B cell (primary cell): ENCODE measurements around the gene SPRED2.

Experiments
- EZH2 ChIP-seq: IDR thresholded peaks from 2 replicates; pipeline ENCODE4 v1.6.1; 2012; ENCODE audit warnings: borderline replicate concordance, low read depth, mild to moderate bottlenecking, moderate library complexity, low read length; ENCODE audit not compliant: insufficient read depth, poor library complexity, severe bottlenecking
- TF ChIP-seq, protein P1 (sequence below): fragments of 200-600 bp; IDR thresholded peaks from one replicate; pipeline ENCODE4 v1.8.0; 2022; ENCODE audit warnings: antibody characterized with exemption, mild to moderate bottlenecking

DNA sequence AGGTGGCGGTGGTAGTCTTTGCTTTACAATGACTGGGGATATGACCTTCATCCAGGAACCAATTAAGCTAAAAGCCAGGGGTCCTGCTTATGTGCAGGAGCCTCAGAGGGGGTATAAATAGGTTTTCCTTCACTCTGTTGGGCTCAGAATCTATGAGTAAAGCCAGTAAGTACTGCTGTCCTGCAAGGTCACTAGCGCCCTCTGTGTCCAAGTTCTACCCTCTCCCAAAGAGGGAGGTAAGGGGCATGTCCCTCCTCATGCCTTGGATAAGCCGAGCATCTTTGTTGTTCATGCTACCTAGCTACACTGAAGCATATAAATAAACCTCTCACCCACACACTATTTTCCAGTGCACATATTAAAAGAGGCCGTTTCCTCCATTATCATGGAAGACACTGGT lies 79.4 kb downstream of the SPRED2 start:
- TF ChIP-seq, protein P1, sequence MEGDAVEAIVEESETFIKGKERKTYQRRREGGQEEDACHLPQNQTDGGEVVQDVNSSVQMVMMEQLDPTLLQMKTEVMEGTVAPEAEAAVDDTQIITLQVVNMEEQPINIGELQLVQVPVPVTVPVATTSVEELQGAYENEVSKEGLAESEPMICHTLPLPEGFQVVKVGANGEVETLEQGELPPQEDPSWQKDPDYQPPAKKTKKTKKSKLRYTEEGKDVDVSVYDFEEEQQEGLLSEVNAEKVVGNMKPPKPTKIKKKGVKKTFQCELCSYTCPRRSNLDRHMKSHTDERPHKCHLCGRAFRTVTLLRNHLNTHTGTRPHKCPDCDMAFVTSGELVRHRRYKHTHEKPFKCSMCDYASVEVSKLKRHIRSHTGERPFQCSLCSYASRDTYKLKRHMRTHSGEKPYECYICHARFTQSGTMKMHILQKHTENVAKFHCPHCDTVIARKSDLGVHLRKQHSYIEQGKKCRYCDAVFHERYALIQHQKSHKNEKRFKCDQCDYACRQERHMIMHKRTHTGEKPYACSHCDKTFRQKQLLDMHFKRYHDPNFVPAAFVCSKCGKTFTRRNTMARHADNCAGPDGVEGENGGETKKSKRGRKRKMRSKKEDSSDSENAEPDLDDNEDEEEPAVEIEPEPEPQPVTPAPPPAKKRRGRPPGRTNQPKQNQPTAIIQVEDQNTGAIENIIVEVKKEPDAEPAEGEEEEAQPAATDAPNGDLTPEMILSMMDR: no peak
- TF ChIP-seq EZH2: no peak
